ENCODE data around the gene DOK3. TPM values are rescaled to one million over a fixed set of nuclear protein-coding genes. Genes with fewer than 3 reads are reported as not detected.

The DOK3 gene
- total and polyA plus RNA-seq, 2 experiments from 2014 or later = 2.2 to 11.1 TPM

DNA sequence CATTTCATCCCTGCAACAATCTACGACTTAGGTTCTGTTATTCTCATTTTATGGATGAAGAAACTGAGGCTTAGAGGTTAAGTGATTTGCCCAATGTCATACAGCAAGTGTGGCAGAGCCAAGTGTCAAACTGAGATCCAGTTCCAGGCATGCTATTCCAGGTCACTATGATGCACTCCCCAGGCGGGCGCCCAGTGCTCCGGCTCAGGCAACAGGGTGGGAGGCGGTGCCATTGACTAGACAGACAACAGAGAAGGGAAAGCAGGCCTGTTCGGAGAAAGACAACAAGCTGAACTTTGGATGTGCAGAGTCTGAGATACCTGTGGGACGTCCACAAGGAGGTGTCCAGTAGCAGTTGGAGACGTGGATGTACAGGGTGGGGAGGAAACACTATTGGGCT, 18.0 kb upstream of the DOK3 start:
- Mint-ChIP-seq H3K27ac (no peak overlapping the region), H3K9me3 (no peaks in the 10 kb centered on the region), H3K4me3 (no peak overlapping the region), H3K4me1 (no peaks in the 10 kb centered on the region), H3K27me3 (ENCODE audit: insufficient read depth, low read depth, poor library complexity) (peaks cover 4% of the 10 kb centered on the region), H3K36me3 (ENCODE audit: low read depth) (peaks cover 28% of the 10 kb centered on the region)
- Histone ChIP-seq H3K27ac (ENCODE audit: low read depth) (no peak overlapping the region), H3K4me3 (no peak overlapping the region), H4K20me1 (replicated peaks; ENCODE audit: insufficient read depth) (peaks cover 8% of the 10 kb centered on the region), H3K9me2 (ENCODE audit: insufficient read depth) (no peaks in the 10 kb centered on the region), H3K4me1 (ENCODE audit: insufficient read depth) (no peaks in the 10 kb centered on the region), H3F3A (replicated peaks; ENCODE audit: low read depth) (no peaks in the 10 kb centered on the region), H2AFZ (no peak overlapping the region), H3K36me3 (ENCODE audit: insufficient read depth) (peaks cover 14% of the 10 kb centered on the region; the same call in 1 of the 2 replicates), H3K27me3 (ENCODE audit: insufficient read depth) (no peaks in the 10 kb centered on the region), H3K4me2 (no peak overlapping the region), H3K79me2 (replicated peaks; ENCODE audit: insufficient read depth) (no peaks in the 10 kb centered on the region)
- ATAC-seq (no peak), DNase-seq (ENCODE audit: low spot score) (no peak)
- no peak for TF ChIP-seq ZNF114 (CRISPR knock-in tag; IDR thresholded peaks at IDR 0.05)
- TF ChIP-seq, protein P1, sequence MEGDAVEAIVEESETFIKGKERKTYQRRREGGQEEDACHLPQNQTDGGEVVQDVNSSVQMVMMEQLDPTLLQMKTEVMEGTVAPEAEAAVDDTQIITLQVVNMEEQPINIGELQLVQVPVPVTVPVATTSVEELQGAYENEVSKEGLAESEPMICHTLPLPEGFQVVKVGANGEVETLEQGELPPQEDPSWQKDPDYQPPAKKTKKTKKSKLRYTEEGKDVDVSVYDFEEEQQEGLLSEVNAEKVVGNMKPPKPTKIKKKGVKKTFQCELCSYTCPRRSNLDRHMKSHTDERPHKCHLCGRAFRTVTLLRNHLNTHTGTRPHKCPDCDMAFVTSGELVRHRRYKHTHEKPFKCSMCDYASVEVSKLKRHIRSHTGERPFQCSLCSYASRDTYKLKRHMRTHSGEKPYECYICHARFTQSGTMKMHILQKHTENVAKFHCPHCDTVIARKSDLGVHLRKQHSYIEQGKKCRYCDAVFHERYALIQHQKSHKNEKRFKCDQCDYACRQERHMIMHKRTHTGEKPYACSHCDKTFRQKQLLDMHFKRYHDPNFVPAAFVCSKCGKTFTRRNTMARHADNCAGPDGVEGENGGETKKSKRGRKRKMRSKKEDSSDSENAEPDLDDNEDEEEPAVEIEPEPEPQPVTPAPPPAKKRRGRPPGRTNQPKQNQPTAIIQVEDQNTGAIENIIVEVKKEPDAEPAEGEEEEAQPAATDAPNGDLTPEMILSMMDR (conservative IDR thresholded peaks at IDR 0.05; ENCODE audit: low read depth in 2 of 2) = no peak

DNA sequence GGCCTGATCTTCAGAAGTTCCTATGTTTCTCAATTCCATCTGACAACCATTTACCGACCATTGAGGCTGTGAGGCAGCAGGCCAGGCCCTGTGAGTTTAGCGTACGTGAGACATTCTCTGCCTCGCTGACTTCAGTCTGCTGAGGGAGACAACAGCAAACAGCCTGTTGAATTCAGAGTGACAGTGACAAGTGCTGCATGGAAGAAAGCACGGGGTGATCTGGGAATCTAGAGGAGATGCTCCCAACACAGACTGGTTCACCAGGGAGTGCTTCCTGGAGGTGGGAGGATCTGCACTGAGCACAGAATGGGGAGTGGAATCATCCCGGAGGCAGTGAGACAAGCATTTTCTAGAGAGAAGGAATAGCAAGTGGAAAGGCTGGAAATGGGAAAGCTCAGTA, 17.2 kb upstream of the DOK3 start:
- H3K36me3 Mint-ChIP-seq (ENCODE audit: low read depth) = peaks cover 30% of the 10 kb centered on the region
- Histone ChIP-seq H3K27ac (ENCODE audit: low read depth) (no peak overlapping the region), H2AFZ (no peak overlapping the region), H3K27me3 (ENCODE audit: insufficient read depth) (no peaks in the 10 kb centered on the region), H3K4me1 (ENCODE audit: insufficient read depth) (no peaks in the 10 kb centered on the region), H4K20me1 (replicated peaks; ENCODE audit: insufficient read depth) (peaks cover 12% of the 10 kb centered on the region), H3K4me2 (no peak overlapping the region), H3K79me2 (replicated peaks; ENCODE audit: insufficient read depth) (no peaks in the 10 kb centered on the region), H3F3A (replicated peaks; ENCODE audit: low read depth) (no peaks in the 10 kb centered on the region), H3K36me3 (ENCODE audit: insufficient read depth) (peaks cover 7% of the 10 kb centered on the region; the same call in 1 of the 2 replicates), H3K9me2 (ENCODE audit: insufficient read depth) (no peaks in the 10 kb centered on the region), H3K4me3 (no peak overlapping the region)
- TF ChIP-seq ZNF331 (CRISPR knock-in tag; IDR thresholded peaks at IDR 0.05; ENCODE audit: low read depth) (no peak), NANOG (IDR thresholded peaks at IDR 0.05; ENCODE audit: borderline replicate concordance) (no peak), EZH2phosphoT487 (IDR thresholded peaks at IDR 0.05; ENCODE audit: unreplicated experiment) (no peak), EZH2 (IDR thresholded peaks at IDR 0.05; ENCODE audit: low read depth, unreplicated experiment) (no peak)
- TF ChIP-seq, protein P2, sequence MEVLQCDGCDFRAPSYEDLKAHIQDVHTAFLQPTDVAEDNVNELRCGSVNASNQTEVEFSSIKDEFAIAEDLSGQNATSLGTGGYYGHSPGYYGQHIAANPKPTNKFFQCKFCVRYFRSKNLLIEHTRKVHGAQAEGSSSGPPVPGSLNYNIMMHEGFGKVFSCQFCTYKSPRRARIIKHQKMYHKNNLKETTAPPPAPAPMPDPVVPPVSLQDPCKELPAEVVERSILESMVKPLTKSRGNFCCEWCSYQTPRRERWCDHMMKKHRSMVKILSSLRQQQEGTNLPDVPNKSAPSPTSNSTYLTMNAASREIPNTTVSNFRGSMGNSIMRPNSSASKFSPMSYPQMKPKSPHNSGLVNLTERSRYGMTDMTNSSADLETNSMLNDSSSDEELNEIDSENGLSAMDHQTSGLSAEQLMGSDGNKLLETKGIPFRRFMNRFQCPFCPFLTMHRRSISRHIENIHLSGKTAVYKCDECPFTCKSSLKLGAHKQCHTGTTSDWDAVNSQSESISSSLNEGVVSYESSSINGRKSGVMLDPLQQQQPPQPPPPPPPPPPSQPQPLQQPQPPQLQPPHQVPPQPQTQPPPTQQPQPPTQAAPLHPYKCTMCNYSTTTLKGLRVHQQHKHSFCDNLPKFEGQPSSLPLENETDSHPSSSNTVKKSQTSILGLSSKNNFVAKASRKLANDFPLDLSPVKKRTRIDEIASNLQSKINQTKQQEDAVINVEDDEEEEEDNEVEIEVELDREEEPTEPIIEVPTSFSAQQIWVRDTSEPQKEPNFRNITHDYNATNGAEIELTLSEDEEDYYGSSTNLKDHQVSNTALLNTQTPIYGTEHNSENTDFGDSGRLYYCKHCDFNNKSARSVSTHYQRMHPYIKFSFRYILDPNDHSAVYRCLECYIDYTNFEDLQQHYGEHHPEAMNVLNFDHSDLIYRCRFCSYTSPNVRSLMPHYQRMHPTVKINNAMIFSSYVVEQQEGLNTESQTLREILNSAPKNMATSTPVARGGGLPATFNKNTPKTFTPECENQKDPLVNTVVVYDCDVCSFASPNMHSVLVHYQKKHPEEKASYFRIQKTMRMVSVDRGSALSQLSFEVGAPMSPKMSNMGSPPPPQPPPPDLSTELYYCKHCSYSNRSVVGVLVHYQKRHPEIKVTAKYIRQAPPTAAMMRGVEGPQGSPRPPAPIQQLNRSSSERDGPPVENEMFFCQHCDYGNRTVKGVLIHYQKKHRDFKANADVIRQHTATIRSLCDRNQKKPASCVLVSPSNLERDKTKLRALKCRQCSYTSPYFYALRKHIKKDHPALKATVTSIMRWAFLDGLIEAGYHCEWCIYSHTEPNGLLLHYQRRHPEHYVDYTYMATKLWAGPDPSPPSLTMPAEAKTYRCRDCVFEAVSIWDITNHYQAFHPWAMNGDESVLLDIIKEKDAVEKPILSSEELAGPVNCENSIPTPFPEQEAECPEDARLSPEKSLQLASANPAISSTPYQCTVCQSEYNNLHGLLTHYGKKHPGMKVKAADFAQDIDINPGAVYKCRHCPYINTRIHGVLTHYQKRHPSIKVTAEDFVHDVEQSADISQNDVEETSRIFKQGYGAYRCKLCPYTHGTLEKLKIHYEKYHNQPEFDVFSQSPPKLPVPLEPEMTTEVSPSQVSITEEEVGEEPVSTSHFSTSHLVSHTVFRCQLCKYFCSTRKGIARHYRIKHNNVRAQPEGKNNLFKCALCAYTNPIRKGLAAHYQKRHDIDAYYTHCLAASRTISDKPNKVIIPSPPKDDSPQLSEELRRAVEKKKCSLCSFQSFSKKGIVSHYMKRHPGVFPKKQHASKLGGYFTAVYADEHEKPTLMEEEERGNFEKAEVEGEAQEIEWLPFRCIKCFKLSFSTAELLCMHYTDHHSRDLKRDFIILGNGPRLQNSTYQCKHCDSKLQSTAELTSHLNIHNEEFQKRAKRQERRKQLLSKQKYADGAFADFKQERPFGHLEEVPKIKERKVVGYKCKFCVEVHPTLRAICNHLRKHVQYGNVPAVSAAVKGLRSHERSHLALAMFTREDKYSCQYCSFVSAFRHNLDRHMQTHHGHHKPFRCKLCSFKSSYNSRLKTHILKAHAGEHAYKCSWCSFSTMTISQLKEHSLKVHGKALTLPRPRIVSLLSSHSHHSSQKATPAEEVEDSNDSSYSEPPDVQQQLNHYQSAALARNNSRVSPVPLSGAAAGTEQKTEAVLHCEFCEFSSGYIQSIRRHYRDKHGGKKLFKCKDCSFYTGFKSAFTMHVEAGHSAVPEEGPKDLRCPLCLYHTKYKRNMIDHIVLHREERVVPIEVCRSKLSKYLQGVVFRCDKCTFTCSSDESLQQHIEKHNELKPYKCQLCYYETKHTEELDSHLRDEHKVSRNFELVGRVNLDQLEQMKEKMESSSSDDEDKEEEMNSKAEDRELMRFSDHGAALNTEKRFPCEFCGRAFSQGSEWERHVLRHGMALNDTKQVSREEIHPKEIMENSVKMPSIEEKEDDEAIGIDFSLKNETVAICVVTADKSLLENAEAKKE (CRISPR knock-in tag; IDR thresholded peaks at IDR 0.05) = no peak
- ATAC-seq = no peak
- no peaks in the 10 kb centered on the region for H3K9me3 Mint-ChIP-seq
- DNase-seq (ENCODE audit: low spot score) = no peak
- H3K27ac Mint-ChIP-seq = no peak overlapping the region
- peaks cover 3% of the 10 kb centered on the region for H3K27me3 Mint-ChIP-seq (ENCODE audit: insufficient read depth, low read depth, poor library complexity)
- no peaks in the 10 kb centered on the region for H3K4me1 Mint-ChIP-seq
- H3K4me3 Mint-ChIP-seq = no peak overlapping the region
